Measurements from ENCODE around the gene VPS50.

VPS50 gene

GRCh38 chr7:93262535-93262934, 30.4 kb downstream of the VPS50 start:
- TF ChIP-seq GATA2 (IDR thresholded peaks at IDR 0.05; ENCODE audit: low read depth, low read length) (no peak), GATA3 (IDR thresholded peaks at IDR 0.05; ENCODE audit: low read depth, low read length) (no peak)

- TF ChIP-seq GATA2 (IDR thresholded peaks at IDR 0.05; ENCODE audit: low read depth, low read length) (no peak), GATA3 (IDR thresholded peaks at IDR 0.05; ENCODE audit: low read depth, low read length) (no peak)
Measured at GRCh38 chr7:93265220-93265619, 33.1 kb downstream of the VPS50 start.

GRCh38 chr7:93279541-93279940, 47.4 kb downstream of the VPS50 start:
- TF ChIP-seq GATA2 (IDR thresholded peaks at IDR 0.05; ENCODE audit: low read depth, low read length) = no peak
- no peak for TF ChIP-seq GATA3 (IDR thresholded peaks at IDR 0.05; ENCODE audit: low read depth, low read length)

GRCh38 chr7:93284908-93285307, 52.7 kb downstream of the VPS50 start:
- TF ChIP-seq GATA3 (IDR thresholded peaks at IDR 0.05; ENCODE audit: low read depth, low read length) (no peak), GATA2 (IDR thresholded peaks at IDR 0.05; ENCODE audit: low read depth, low read length) (no peak)

GRCh38 chr7:93293229-93293628, 61.1 kb downstream of the VPS50 start:
- TF ChIP-seq GATA3 (IDR thresholded peaks at IDR 0.05; ENCODE audit: low read depth, low read length) (no peak), GATA2 (IDR thresholded peaks at IDR 0.05; ENCODE audit: low read depth, low read length) (no peak)

GRCh38 chr7:93298206-93298605, 66.0 kb downstream of the VPS50 start:
- TF ChIP-seq GATA2 (IDR thresholded peaks at IDR 0.05; ENCODE audit: low read depth, low read length) (no peak), GATA3 (IDR thresholded peaks at IDR 0.05; ENCODE audit: low read depth, low read length) (no peak)

- no peak for TF ChIP-seq GATA2 (IDR thresholded peaks at IDR 0.05; ENCODE audit: low read depth, low read length)
- TF ChIP-seq GATA3 (IDR thresholded peaks at IDR 0.05; ENCODE audit: low read depth, low read length) = no peak
Measured at GRCh38 chr7:93298671-93299070, 66.5 kb downstream of the VPS50 start.

- TF ChIP-seq GATA3 (IDR thresholded peaks at IDR 0.05; ENCODE audit: low read depth, low read length) = no peak
- no peak for TF ChIP-seq GATA2 (IDR thresholded peaks at IDR 0.05; ENCODE audit: low read depth, low read length)
Measured at GRCh38 chr7:93301736-93302135, 69.6 kb downstream of the VPS50 start.

- TF ChIP-seq GATA2 (IDR thresholded peaks at IDR 0.05; ENCODE audit: low read depth, low read length) (no peak), GATA3 (IDR thresholded peaks at IDR 0.05; ENCODE audit: low read depth, low read length) (no peak)
Measured at GRCh38 chr7:93307131-93307660, 75.0 kb downstream of the VPS50 start.

GRCh38 chr7:93307943-93308342, 75.8 kb downstream of the VPS50 start:
- TF ChIP-seq GATA2 (IDR thresholded peaks at IDR 0.05; ENCODE audit: low read depth, low read length) (no peak), GATA3 (IDR thresholded peaks at IDR 0.05; ENCODE audit: low read depth, low read length) (no peak)

GRCh38 chr7:93310346-93310745, 78.2 kb downstream of the VPS50 start:
- no peak for TF ChIP-seq GATA2 (IDR thresholded peaks at IDR 0.05; ENCODE audit: low read depth, low read length)
- no peak for TF ChIP-seq GATA3 (IDR thresholded peaks at IDR 0.05; ENCODE audit: low read depth, low read length)

GRCh38 chr7:93314449-93314848, 82.3 kb downstream of the VPS50 start:
- TF ChIP-seq GATA3 (IDR thresholded peaks at IDR 0.05; ENCODE audit: low read depth, low read length) (no peak), GATA2 (IDR thresholded peaks at IDR 0.05; ENCODE audit: low read depth, low read length) (no peak)

GRCh38 chr7:93315896-93316295, 83.7 kb downstream of the VPS50 start:
- TF ChIP-seq GATA3 (IDR thresholded peaks at IDR 0.05; ENCODE audit: low read depth, low read length) = no peak
- no peak for TF ChIP-seq GATA2 (IDR thresholded peaks at IDR 0.05; ENCODE audit: low read depth, low read length)

GRCh38 chr7:93316730-93317129, 84.6 kb downstream of the VPS50 start:
- TF ChIP-seq GATA3 (IDR thresholded peaks at IDR 0.05; ENCODE audit: low read depth, low read length) = no peak
- no peak for TF ChIP-seq GATA2 (IDR thresholded peaks at IDR 0.05; ENCODE audit: low read depth, low read length)

- TF ChIP-seq GATA2 (IDR thresholded peaks at IDR 0.05; ENCODE audit: low read depth, low read length) (no peak), GATA3 (IDR thresholded peaks at IDR 0.05; ENCODE audit: low read depth, low read length) (no peak)
Measured at GRCh38 chr7:93320887-93321286, 88.7 kb downstream of the VPS50 start.

All from SH-SY5Y (cell line).